Adipocyte (in vitro differentiated cells): ENCODE results near the gene SOX15.

ENCODE experiments used
- DNase-seq: peaks from one replicate; pipeline ENCODE4 v3.0.0-alpha.2; 2015; ENCODE audit warnings: low read depth
- H3K27me3 ChIP-seq: replicated peaks from 2 replicates; pipeline ENCODE4 v1.7.0; 2013; ENCODE audit warnings: mild to moderate bottlenecking, low read length, moderate library complexity; ENCODE audit not compliant: control insufficient read depth, insufficient read depth
- H3K36me3 ChIP-seq: 2 replicates; pipeline ENCODE4 v1.7.0; 2013; ENCODE audit warnings: low read length, mild to moderate bottlenecking, moderate library complexity; ENCODE audit not compliant: control insufficient read depth, insufficient read depth, severe bottlenecking
- H3K4me1 ChIP-seq: 2 replicates; pipeline ENCODE4 v1.7.0; 2013; ENCODE audit warnings: mild to moderate bottlenecking, low read length, moderate library complexity; ENCODE audit not compliant: control insufficient read depth, insufficient read depth
- H3K4me3 ChIP-seq: 2 replicates; pipeline ENCODE4 v1.7.0; 2013; ENCODE audit warnings: mild to moderate bottlenecking, low read length, moderate library complexity
- H3K9ac ChIP-seq: 2 replicates; pipeline ENCODE4 v1.7.0; 2013; ENCODE audit warnings: mild to moderate bottlenecking, low read length, moderate library complexity
- H3K9me3 ChIP-seq: 2 replicates; pipeline ENCODE4 v1.7.0; 2013; ENCODE audit warnings: mild to moderate bottlenecking, low read length, moderate library complexity; ENCODE audit not compliant: control insufficient read depth

SOX15 gene

GRCh38 chr17:7549401-7550055 lies 40.4 kb downstream of the SOX15 start:
- Histone ChIP-seq H3K9me3 (no peaks in the 10 kb centered on the region), H3K36me3 (no peaks in the 10 kb centered on the region), H3K9ac (peak overlapping the region; percentile 84), H3K4me3 (peak overlapping the region; percentile 80), H3K27me3 (no peaks in the 10 kb centered on the region), H3K4me1 (peaks cover 15% of the 10 kb centered on the region)
- DNase-seq: no peak

DNA sequence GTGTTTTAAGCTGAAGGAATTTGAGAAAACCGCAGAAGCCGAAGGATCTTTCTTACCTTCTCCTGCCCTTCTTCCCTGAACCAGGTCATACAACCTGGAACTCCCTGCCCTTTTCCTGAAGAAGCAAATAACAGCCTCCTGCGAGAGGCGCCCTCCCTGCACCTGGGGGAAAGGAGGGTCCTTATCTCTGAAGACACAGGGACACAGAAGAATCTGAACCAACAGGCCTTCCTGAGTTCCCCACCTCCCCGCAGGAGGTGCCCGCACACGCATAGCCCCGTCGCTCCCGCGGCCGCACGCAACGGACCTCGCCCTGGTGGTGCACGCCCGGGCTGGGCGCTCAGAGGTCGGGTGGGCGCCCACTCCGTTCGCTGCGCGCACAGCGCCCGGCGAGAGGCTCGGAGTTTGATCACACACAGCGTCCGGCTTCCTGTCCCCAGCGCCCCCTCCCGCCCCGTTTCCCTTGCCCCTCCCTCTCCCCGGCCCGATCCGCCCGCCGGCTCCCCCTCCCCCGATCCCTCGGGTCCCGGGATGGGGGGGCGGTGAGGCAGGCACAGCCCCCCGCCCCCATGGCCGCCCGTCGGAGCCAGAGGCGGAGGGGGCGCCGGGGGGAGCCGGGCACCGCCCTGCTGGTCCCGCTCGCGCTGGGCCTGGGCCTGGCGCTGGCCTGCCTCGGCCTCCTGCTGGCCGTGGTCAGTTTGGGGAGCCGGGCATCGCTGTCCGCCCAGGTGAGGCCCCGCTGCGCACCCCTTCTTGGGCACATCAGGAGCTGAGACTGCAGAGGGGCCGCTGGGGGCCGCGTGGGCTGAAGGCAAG lies 41.1 kb downstream of the SOX15 start, which contains the start of gene TNFSF12:
Gene TNFSF12, plus strand, starts transcription at position 474 of the 816 bp plus-strand sequence. Its CDS starts 96 bp downstream, at position 570.
- no peaks in the 10 kb centered on the region for H3K36me3 ChIP-seq
- peaks cover 1% of the 10 kb centered on the region for H3K27me3 ChIP-seq
- H3K4me1 ChIP-seq: peaks cover 15% of the 10 kb centered on the region
- peak within 1 kb of the TSS; percentile 80 for H3K4me3 ChIP-seq
- no peaks in the 10 kb centered on the region for H3K9me3 ChIP-seq
- H3K9ac ChIP-seq: peak within 1 kb of the TSS; percentile 84
- DNase-seq: peak; percentile 72

- H3K36me3 ChIP-seq: no peaks in the 10 kb centered on the region
- no peaks in the 10 kb centered on the region for H3K9me3 ChIP-seq
- H3K4me3 ChIP-seq: no peak overlapping the region
- DNase-seq: no peak
- peaks cover 15% of the 10 kb centered on the region for H3K27me3 ChIP-seq
- H3K9ac ChIP-seq: no peak overlapping the region
- H3K4me1 ChIP-seq: peaks cover 12% of the 10 kb centered on the region
These were observed 45.0 kb downstream of the SOX15 start for GRCh38 chr17:7544911-7545310.

DNA sequence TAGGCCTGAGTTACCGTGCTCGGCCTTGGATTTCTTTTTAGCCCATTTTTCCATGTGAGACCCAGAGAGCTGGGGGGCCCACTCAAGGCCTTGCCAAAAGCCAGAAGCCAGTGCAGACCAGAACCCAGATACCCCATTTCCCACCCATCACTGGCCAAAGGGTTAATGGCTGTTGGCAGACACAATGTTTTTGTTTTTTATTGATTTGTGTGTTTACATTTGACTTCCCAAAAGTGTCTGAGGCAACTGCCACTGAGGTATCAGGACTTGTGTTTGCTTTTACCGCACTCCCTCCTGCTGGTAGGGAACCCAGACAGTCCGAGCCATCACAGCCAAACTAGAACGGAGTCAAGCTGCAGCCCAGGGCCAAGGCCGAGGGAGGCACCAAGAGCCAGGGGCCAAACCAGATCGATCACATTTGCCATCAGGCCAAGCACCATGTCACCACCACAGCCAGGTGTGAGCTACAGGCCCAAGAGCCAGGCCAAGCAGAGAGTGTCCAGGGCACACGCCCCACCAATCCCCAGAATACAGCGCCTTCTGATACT lies 48.7 kb downstream of the SOX15 start:
- Histone ChIP-seq H3K4me3 (no peak overlapping the region), H3K27me3 (peaks cover 15% of the 10 kb centered on the region)

DNA sequence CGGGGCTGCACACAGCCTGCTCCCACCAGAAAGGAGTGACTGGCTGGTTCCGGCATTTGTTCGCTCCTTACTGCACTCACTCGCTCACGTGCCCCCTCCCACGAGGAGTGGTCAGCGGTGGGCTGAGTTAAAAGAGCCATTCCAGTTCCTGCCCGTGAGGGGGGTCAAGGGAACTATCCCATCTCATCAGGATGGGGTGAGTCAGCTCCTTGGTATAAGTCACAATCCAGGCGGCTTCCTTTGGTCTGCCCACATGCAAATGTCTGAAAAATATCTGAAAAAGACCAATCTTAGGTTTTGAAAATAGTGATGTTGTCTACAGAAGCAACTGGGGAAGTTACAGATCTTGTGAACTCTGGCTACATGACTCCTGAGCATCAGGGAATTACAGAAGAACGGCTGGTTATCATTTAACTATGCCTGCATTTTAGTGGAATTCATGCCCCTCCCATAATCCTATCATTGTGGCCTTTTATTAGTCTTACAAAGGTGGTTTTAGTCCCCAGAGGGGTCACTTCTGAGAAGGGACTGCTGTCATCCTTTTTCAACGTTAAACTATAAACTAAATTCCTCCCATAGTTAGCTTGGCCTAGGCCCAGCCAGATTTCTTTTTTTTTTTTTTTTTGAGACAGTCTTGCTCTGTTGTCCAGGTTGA lies 50.9 kb downstream of the SOX15 start:
- DNase-seq: no peak
- no peaks in the 10 kb centered on the region for H3K4me1 ChIP-seq
- H3K27me3 ChIP-seq: peaks cover 15% of the 10 kb centered on the region
- no peaks in the 10 kb centered on the region for H3K36me3 ChIP-seq
- no peak overlapping the region for H3K4me3 ChIP-seq
- H3K9me3 ChIP-seq: peaks cover 15% of the 10 kb centered on the region
- H3K9ac ChIP-seq: no peak overlapping the region

More for the DNA sequence above, 48.7 kb downstream of the SOX15 start:
- no peak overlapping the region for H3K9ac ChIP-seq
- H3K9me3 ChIP-seq: peaks cover 15% of the 10 kb centered on the region
- peaks cover 3% of the 10 kb centered on the region for H3K4me1 ChIP-seq
- H3K36me3 ChIP-seq: no peaks in the 10 kb centered on the region
- DNase-seq: no peak
